Stimulated activated CD8-positive, alpha-beta memory T cell treated with anti-CD3 and anti-CD28 coated beads, Interleukin-7, amount 100 ng/mL, for 24 hours (primary cell): ENCODE results near the gene KLHL8.
"Not testable (repeated sequence)": the region's sequence is repeated elsewhere in the genome, so short reads cannot be mapped to it uniquely, and the experiment has no call there.

Experiments
- DNase-seq: peaks from one replicate; pipeline ENCODE4 v3.0.0-alpha.2; 2020; ENCODE audit warnings: low read depth

The KLHL8 gene

DNA sequence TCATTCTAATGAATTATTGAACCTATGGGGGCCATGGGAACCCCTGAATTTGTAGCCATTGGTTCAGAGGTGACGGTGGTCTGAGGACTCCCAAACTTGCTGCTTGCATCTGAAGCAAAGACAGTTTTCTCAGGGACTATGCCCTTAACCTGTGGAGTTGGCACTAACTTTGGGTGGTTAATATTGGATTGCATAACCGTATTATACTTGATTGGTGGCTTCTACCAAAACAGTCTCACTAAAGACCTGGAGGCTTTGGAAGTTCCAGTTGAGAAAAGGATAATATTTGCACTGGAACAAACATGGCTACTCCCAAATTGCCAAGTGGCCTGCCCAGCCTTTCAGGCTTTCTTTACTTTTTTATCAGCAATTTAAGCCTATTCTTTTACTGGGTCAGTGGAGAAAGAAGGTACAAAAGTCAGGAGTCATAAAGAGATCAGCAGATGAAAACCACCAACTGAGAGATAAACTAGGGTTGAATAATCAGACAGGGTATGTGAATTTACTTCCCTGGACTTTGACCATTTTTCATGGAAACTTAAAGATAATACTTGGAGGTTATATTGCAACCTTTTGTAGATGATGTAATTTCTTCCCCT lies 7.9 kb upstream of the KLHL8 start:
- DNase-seq: no peak

DNA sequence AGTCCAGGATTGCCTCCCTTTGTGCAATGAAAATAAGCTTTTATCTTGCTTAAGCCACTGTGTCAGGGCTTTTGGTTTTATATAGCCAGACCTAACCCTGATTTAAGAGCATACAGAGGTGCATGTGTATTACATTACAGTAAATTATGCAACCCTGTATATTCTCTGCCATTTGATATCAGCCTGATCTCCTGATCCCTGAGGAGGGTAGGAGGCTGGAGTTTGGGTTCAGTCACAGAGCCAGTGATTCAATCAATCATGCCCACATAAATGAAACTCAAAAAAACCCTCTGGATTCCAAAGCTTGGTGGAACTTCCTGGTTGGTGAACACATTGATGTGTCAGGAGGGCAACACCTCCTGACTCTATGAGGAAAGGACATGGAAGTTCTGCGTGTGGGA lies 7.3 kb upstream of the KLHL8 start:
- DNase-seq: no peak

DNA sequence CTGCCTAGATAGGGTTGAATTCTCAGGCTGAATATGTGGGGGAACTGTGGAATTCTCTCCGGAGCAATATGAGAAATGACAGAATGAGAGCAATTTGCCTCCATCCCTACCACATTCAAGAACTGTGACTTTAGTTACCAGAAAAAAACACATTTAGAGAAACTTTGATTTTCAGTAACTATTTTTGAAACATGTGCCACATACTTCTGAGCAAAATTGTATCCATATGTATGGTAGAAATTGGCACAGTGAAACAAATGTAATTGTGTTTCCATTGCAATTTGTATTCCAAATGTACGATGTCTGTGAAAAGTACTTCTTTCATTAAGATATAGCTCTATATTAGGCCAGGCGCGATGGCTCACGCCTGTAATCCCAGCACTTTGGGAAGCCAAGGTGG lies 5.5 kb upstream of the KLHL8 start:
- DNase-seq: no peak

DNA sequence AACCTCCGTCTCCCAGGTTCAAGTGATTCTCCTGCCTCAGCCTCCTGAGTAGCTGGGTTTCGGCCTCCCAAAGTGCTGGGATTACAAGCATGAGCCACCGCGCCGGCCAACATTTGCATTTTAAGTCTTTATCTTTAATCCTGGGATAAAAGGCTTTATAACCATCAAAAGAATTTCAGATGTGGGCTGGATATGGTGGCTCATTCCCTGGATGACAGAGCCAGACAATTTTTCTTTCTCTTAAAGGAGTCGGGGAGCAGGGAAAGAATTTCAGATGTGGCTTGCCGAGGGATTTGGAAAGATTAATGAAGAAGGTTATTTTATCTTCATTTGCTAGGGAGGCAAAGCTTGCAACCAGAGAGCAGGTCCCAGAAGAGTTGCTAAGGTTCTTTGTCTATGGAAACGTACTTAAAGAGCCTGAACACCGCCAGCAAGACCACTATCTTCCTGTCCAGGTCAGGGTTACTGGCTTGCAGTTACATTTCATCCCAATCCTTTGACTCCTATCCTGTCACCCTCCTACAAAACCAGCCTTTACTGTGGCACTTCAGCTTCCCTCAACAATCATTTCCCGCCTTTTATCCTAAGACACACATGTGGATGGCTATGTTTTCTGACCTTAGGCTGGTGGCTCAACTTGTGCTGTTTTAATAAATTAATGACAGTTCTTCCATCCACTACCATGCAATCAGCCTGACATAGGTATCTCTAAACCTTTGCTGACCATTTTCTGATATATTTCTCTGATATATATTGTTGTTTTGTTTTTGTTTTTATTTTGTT lies 3.9 kb upstream of the KLHL8 start:
- no peak for DNase-seq

DNA sequence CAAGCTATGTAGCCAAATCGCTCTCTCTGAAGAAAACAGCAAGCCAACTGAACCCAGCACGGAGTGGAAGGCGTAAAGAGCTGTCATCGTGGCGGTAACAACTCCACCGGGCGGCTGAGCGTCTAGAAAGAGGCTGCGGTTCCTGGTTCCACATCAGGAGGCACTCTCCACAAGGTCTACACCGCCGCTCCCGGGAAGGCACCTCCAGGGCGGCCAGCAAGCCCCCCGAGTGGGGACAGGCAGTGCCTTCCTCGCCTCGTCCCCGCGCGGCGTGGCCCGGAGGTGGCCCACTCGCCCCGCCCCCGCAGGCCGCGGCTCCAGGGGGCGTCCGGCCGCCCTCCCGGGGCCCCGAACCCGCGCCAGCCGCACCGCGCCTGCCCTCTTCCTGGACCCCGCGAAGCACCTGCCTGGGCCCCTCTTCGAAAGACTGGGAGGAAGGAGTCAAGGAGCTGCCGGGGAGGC lies 755 bp downstream of the KLHL8 start:
- DNase-seq: peak; percentile 25

DNA sequence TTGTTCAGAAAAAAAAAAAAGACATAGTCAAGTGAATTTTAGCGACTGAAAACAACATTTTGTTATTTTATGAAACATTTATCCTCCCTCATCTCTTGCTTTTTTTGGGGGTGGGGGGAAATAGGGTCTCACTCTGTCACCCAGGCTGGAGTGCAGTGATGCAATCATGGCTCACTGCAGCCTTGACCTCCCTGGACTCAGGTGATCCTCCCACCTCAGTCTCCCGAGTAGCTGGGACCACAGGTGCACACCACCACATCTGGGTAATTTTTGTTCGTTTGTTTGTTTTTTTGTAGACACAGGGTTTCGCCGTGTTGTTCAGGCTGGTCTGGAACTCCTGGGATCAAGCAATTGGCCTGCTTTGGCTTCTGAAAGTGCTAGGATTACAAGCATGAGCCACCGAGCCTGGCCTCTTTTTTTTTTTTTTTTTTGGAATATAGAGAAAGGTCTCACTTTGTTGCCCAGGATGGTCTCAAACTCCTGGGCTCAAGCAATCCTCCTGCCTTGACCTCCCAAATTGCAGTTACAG lies 3.1 kb downstream of the KLHL8 start:
- not testable (repeated sequence) for DNase-seq

DNA sequence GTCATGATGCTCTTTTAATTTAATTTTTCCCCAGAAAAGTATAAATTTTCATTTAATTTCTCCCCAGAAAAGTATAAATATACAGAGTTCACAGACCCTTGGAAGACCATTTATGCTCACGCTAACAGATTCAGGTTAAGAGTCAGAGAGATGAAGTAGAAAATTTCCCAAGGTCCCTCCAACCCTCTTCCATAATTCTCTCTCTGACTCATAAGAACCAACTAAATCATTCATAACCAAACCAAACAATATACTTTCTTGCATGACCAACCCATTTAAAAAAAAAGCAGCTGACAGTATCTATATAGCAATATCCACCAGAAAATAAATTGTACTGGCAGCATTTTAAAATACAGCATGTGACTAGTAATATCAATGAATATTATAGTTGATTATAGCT lies 3.9 kb downstream of the KLHL8 start:
- no peak for DNase-seq

DNA sequence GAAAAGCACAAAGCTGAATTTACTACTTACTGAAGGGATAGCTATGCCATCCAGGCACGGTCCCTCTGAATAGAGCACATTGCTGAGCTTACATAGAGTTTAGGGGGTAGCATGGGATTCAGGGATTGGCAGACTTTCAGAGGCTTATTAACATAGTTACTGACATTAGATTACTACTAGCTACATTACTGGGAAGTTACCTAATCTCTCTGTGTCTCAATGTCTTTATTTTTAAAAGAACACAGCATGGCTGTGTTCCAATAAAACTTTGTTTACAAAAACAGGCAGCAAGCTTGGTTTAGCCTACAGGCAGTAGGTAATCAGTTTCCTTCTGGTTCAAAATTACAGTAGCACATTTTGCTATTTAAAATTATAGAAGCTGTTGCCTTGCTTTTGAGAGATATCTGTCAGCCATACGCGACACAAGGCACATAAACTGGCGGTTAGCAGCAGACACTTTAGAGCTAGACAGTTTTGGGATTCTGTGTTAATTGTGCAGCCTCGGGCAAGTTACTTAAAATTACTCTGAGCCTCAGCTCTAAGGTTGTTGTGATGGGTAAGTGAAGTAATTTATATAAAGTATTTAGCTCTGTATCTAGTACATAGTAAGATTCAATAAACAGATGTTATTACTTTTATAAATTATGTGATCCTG lies 6.9 kb downstream of the KLHL8 start:
- DNase-seq: no peak

DNA sequence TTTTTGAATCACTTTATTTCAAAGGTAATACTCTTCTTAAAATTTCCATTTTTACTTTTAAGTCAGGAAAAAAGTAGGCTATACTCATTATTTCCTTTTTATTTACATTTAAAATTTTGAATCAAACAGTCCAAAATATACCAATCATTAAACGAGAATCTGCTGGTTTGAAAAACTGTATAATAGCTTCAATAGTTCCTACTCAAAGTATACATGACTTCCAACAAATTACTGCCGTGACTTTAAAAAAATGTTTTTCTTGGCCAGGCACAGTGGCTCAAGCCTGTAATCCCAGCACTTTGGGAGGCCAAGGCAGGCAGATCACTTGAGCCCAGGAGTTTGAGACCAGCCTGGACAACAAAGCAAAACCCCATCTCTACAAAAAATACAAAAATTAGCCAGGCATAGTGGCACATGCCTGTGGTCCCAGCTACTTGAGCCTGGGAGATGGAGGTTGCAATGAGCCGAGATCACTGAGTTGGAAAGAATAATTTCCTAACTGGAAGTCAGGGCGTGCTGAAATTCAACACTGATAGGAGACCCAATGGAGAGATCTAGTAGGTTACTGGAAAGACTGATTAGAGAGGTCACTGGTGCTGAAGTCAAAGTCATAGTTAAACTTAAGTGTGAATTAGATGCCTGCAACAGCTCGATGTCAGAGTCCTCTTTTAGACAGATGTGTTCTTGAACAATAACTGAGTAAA lies 9.0 kb downstream of the KLHL8 start:
- no peak for DNase-seq

DNA sequence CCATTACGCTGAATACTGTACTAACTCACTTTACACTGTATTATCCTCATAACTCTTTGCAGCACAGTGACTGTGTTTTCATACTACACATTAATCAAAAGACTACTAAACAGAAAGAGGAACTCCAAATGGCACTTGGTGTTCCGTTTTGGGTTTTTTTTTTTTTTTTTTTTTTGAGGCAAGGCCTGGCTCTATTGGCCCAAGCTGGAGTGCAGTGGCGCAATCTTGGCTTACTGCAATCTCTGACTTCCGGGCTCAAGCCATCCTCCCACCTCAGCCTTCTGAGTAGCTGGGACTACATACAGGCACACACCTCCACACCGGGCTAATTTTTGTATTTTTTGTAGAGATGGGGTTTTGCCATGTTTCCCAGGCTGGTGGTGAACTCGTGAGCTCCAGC lies 10.7 kb downstream of the KLHL8 start:
- DNase-seq: no peak

DNA sequence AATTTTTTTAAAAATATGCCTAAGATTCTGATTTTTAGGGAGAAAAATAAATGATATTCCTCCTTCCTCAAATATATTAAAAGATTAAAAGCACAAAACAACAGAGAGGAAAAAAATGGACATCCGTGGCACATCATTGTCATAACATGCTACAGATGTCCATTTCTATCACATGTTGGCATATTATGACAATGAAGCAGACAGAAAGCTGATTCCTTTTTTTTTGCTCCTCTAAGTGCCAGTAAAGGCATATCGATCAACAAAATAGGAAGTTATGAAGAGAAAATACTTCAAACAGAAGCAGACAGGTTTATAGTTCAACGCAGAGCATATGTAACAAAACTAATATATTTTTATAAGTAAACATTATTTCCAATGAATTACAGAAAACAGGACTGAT lies 11.2 kb downstream of the KLHL8 start:
- no peak for DNase-seq

DNA sequence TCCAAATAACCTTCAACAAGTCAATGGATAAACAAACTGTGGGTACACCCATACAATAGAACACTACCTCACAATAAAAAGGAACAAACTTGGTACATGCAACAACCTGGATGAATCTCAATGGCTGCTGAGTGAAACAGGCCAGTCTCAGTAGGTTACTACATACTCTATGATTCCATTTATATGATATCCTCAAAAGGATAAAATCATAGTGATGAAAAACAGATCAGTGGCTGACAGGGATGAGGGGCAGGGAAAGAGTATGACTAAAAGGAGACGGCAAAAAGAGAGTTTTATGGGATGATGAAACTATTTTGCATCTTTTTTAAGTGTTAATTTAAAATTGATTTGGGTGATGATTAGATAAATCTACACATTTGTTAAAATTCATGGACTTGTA lies 15.9 kb downstream of the KLHL8 start:
- no peak for DNase-seq

DNA sequence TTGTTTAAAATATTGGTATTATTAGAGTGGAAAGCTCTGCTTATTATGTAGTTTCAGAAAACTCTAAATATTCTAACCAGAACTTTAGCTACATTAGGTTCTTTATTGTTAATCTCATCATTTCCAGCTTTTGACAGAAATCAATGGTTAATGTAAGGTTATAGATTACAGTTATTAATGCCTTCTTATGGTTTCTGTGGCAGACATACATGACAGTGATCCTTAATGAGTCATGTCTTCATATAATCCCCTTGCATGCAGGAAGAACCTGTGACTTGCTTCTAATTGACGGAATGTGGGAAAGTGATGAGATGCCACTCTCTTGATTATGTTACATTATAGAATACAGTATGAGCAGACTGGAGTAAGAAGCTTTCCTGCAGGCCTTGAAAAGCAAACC lies 23.5 kb downstream of the KLHL8 start:
- no peak for DNase-seq

DNA sequence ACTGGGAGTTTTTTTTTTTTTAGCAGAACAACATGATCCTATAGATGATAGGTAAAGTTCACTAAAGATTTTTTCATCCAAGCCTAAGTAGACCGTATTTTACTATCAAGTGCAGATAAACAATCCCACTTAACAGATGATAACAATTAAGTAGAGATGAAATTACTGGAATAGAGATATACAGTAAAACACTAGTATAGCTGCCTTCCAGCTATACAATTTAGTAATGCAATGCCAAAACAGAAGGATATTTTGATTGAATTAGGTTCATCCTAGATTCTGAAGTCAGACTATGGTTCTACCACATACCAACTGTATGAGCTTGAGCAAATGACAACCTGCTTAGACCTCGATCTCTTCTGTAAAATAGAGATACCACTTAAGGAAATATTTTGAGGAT lies 24.3 kb downstream of the KLHL8 start:
- DNase-seq: no peak

DNA sequence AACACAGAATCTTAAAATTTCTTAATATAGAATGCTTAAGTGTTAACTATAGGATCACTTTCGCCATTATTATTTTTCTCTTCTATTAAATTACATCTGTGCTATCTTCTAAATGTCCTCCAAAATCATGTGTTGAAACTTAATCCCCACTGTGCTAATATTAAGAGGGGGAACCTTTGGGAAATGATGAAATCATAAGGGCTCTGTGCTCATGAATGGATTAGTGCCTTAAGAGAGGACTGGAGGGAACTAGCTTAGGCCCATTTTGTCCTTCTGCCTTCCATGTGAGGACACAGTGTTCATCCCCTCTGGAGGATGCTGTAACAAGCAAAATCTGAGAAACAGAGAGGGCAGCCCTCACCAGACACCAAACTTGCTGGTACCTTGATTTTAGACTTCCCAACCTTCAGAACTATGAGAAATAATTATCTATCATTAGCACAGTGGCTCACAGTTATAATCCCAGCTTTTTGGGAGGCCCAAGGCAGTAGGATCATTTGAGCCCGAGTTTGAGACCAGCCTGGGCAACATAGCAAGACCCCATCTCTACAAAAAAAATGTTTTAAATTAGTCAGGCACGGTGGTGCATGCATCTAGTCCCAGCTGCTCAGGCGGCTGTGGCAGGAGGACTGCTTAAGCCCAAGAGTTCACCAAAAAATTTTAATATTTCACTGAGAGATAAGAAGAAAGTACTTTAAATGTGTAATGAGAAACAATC lies 26.3 kb downstream of the KLHL8 start:
- no peak for DNase-seq

DNA sequence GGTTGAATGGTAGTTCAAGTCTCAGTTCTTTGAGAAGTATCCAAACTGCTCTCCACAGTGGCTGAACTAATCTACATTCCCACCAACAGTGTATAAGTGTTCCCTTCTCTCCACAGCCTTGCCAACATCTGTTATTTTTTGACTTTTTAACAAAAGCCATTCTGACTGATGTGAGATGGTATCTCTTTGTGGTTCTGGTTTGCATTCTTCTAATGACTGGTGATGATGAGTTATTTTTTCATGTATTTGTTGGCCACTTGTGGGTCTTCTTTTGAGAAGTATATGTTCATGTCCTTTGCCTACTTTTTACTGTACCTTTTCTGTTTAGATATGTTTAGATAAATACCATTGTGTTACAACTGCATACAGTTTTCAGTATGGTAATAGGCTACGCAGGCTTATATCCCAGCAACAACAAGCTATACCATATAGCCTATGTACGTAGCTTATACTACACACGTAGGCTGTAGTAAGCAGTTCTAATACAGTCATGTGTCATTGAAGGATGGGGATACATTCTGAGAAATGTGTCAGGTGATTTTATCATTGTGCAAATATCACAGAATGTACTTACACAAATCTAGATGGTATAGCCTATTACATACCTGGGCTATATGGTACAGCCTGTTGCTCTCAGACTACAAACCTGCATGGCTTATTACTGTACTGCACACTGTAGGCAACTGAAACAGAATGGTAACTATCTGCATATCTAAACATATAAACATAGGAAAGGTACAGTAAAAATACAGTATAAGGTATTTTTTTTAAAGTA lies 28.1 kb downstream of the KLHL8 start:
- DNase-seq: no peak

DNA sequence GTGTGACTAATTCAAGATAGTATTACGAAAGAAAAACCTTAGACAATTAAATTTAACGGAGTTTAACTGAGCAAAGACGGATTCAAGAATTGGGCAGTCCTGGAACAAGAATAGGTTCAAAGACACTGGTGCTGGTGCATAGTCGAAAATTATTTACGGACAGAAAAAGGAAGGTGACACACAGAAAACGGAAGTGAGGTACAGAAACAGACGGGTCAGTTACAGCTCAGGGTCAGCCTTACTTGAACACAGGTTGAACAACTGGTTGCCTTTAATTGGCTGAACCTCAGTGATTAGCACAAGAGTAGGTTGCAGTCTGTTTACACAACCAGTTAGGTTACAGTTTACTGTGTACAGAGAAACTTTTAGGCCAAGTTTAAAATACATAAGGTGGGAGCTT lies 31.5 kb downstream of the KLHL8 start:
- DNase-seq: no peak

DNA sequence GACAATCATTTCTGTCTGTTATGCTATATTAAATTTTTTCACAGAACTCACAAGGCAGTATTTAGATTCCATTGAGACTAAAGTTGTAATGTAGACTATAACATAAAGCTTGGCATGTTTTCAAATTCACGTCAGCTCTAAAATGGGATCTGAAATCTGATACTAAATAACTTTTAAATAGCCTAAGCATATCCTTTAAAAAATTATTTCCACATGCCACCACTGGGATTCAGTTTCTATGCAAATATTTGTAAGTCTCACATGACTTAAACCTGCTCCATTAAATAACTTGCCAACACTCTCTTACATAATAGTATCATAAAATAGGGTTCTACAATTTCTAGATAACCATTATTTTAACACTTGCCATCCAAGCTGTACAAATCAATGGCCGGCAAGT lies 32.4 kb downstream of the KLHL8 start:
- DNase-seq: no peak

DNA sequence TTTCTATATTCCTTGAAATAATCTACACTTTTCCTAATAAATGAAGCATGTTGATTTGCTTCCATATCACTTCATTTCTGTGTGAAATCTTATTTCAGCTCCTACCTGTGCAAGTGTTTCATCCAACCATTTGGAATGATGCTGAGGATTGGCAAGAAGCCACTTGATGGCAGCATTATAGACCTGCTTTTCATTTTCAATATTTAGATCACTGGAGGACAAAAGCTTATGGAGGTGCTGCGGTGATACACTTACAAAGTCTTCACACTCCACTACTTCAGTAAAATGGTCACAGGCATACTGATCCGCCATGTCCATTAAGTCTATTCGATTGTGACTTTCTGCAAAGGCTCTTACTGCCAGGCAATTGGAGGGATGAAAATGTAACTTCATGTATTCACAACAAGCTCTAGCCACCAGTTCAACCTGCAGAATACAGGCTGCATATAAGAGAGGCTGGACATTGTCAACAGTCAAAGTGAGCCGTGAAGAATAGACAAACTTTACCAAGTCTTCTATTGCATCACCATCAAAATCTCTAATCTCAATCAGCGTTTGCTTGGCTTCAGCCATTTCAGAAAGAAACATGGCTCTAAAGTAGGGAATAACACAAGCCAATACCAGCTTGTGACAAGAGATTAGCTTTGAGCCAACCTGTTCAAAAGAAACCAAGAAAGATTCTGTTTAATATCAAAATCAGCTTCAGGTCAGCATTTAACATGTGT lies 35.1 kb downstream of the KLHL8 start:
- no peak for DNase-seq

DNA sequence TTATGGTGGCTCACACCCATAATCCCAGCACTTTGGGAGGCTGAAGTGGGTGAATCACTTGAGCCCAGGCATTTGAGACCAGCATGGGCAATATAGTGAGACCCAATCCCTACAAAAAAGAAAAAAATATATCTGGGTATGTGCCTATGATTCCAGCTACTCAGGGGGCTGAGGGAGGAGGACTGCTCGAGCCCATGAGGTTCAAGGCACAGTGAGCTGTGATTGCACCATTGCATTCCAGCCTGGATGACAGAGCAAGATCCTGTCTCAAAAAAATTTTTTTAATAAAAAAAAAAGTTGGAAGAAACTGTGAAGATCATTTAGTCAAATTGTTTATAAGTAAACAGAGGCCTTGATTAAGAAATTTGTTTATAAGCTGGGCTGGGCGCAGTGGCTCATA lies 39.7 kb downstream of the KLHL8 start:
- DNase-seq: no peak
